HepG2 (cell line): ENCODE data around the gene SLC1A3. TPM values are rescaled to one million over a fixed set of nuclear protein-coding genes. Genes with fewer than 3 reads are reported as not detected.

Experiments used
- ATAC-seq: fragments of 200-7000 bp; cut with Tn5 transposase; 3 replicates; pipeline ENCODE4 v1.9.1; 2020; ENCODE audit warnings: mild to moderate bottlenecking, moderate library complexity
- BruUV-seq: library from RNA; stranded (reverse); fragments of 400-500 nt; replicated peaks from 2 replicates; lab custom pipeline; 2021; lab: Mats Ljungman, UMichigan
- CTCF ChIA-PET: fragments of 300-600 bp; formaldehyde crosslinking; extraction: SDS; loops from one replicate; lab custom pipeline; 2021; ENCODE audit warnings: low total read pairs, inconsistent platforms, low intra/inter-chr PET ratio; lab: Yijun Ruan, JAX
- POLR2A ChIA-PET: fragments of 350-600 bp; sonication (Branson Sonifier 250); formaldehyde crosslinking; loops from one replicate; lab custom pipeline; 2020; ENCODE audit warnings: antibody characterized with exemption, inconsistent platforms; lab: Yijun Ruan, JAX
- DNase-seq: peaks from one replicate; pipeline ENCODE4 v3.0.0-alpha.2; 2015; ENCODE audit warnings: low spot score
- FAIRE-seq: peaks from 3 replicates; lab custom pipeline; 2011; peaks lifted over from hg19 to GRCh38; lab: Jason Lieb, UNC
- H2AFZ ChIP-seq: one replicate; pipeline ENCODE4 v1.6.1; 2011; ENCODE audit warnings: low read length, inconsistent platforms
- H3K27ac ChIP-seq: fragments of 300-600 bp; 3 replicates; pipeline ENCODE4 v1.8.0; 2011; ENCODE audit warnings: mixed run types, mild to moderate bottlenecking, mixed read lengths, low read length, inconsistent platforms; ENCODE audit not compliant: insufficient read depth; ENCODE audit errors: extremely low read length
- H3K27me3 ChIP-seq, 2 experiments: fragments of 200-600 bp in 1 of 2; 2 replicates in 1 of 2; 3 replicates in 1 of 2; pipeline versions ENCODE4 v1.6.0 to v1.8.0; 2011; ENCODE audit warnings: low read length in 2 of 2, mild to moderate bottlenecking in 2 of 2, moderate library complexity in 2 of 2, inconsistent platforms in 1 of 2; ENCODE audit not compliant: insufficient read depth in 2 of 2, control insufficient read depth in 1 of 2
- H3K36me3 ChIP-seq, 2 experiments: fragments of 200-600 bp in 1 of 2; replicated peaks in 1 of 2; 2 replicates in 1 of 2; 3 replicates in 1 of 2; pipeline versions ENCODE4 v1.5.1 to v1.8.0; 2011; ENCODE audit warnings: low read length in 2 of 2, inconsistent platforms in 1 of 2; ENCODE audit not compliant: insufficient read depth in 2 of 2, control insufficient read depth in 1 of 2
- H3K4me1 ChIP-seq: 2 replicates; pipeline ENCODE4 v1.5.1; 2012; ENCODE audit warnings: low read length, inconsistent platforms; ENCODE audit not compliant: insufficient read depth
- H3K4me2 ChIP-seq: 2 replicates; pipeline ENCODE4 v1.6.0; 2011; ENCODE audit warnings: low read depth, low read length, inconsistent platforms
- H3K4me3 ChIP-seq, 3 experiments: fragments of 200-600 bp in 1 of 3; sonication (generic), shearing (Covaris generic) in 1 of 3; replicated peaks in 1 of 3; 2 replicates each; pipeline ENCODE4 v1.5.1; 2011 to 2016; ENCODE audit warnings: low read length in 3 of 3, inconsistent platforms in 2 of 3, low read depth in 2 of 3, mild to moderate bottlenecking in 2 of 3, control low read depth in 1 of 3, mixed read lengths in 1 of 3; ENCODE audit not compliant: insufficient read depth in 1 of 3
- H3K79me2 ChIP-seq: one replicate; pipeline ENCODE4 v1.6.1; 2011; ENCODE audit warnings: low read length, inconsistent platforms; ENCODE audit not compliant: insufficient read depth
- H3K9ac ChIP-seq: 2 replicates; pipeline ENCODE4 v1.6.0; 2011; ENCODE audit warnings: mild to moderate bottlenecking, low read depth, low read length, inconsistent platforms; ENCODE audit not compliant: insufficient read depth
- H3K9me3 ChIP-seq: 2 replicates; pipeline ENCODE4 v1.5.1; 2012; ENCODE audit warnings: mild to moderate bottlenecking, low read length
- H4K20me1 ChIP-seq: 2 replicates; pipeline ENCODE4 v1.6.0; 2011; ENCODE audit warnings: inconsistent platforms, mild to moderate bottlenecking, low read length, moderate library complexity; ENCODE audit not compliant: insufficient read depth
- ARNT2 ChIP-seq: sonication (generic); formaldehyde crosslinking; IDR thresholded peaks from 2 replicates; pipeline ENCODE4 v1.8.0; 2022; ENCODE audit warnings: mild to moderate bottlenecking, low read depth, missing genetic modification reagents, moderate library complexity
- RARA ChIP-seq: IDR thresholded peaks from 2 replicates; pipeline ENCODE4 v1.6.1; 2016; ENCODE audit warnings: missing genetic modification reagents, missing compliant biosample characterization
- REL ChIP-seq: sonication (generic); formaldehyde crosslinking; conservative IDR thresholded peaks from 2 replicates; pipeline ENCODE4 v1.8.0; 2022; ENCODE audit warnings: mild to moderate bottlenecking, missing genetic modification reagents, moderate library complexity
- SMAD3 ChIP-seq: sonication (generic); formaldehyde crosslinking; IDR thresholded peaks from 2 replicates; pipeline ENCODE4 v1.4.0; 2020; ENCODE audit warnings: missing genetic modification reagents
- XBP1 ChIP-seq: sonication (generic); formaldehyde crosslinking; IDR thresholded peaks from 2 replicates; pipeline ENCODE4 v1.5.0; 2020; ENCODE audit warnings: missing genetic modification reagents
- WGBS: methylation state at CpG from one replicate; pipeline ENCODE4 v1.1.6; 2017; ENCODE audit warnings: low lambda C conversion rate; 5-methylcytosine and 5-hydroxymethylcytosine counted together
- in situ Hi-C: cut with HindIII; loops from 2 replicates; pipeline ENCODE4 v1.10.0; 2017; ENCODE audit warnings: low pct_unique_long_range_greater_than_20kb; ENCODE audit not compliant: extremely low pct_ligation_motif_present
- intact Hi-C: fragments of 100-400 bp; cut with micrococcal nuclease; formaldehyde crosslinking; loops from one replicate; pipeline ENCODE4 v1.10.0; 2022; ENCODE audit not compliant: unreplicated experiment
- polyA plus RNA-seq, 8 experiments: library from polyadenylated mRNA; depleted of rRNA in 3 of 8; stranded (reverse) in 7 of 8; unstranded in 1 of 8; fragments of >200 nt; fragmentation: Illumina TruSeq in 4 of 8; extraction: Trizol in 4 of 8; gene quantifications; 2 replicates each; pipeline versions ENCODE4 v1.2.1 to v1.2.3, GENCODE V29; 2011 to 2016; ENCODE audit warnings: low read depth in 4 of 8, missing spikeins in 1 of 8, mixed read lengths in 1 of 8; ENCODE audit not compliant: insufficient read depth in 1 of 8
- total RNA-seq, 5 experiments: library from RNA; depleted of rRNA; stranded (reverse); fragments of >200 nt; fragmentation: Illumina TruSeq; extraction: Trizol; gene quantifications; 2 replicates each; pipeline ENCODE4 v1.2.3, GENCODE V29; 2016; ENCODE audit warnings: low read depth in 1 of 5
- TF ChIP-seq, protein P1 (sequence below): sonication (generic); formaldehyde crosslinking; IDR thresholded peaks from 2 replicates; pipeline ENCODE4 v1.8.1; 2023; ENCODE audit warnings: mild to moderate bottlenecking, missing genetic modification reagents
- TF ChIP-seq, protein P2 (sequence below), 2 experiments: IDR thresholded peaks; 2 replicates each; pipeline ENCODE4 v1.6.1; 2011 to 2012; ENCODE audit warnings: low read length in 2 of 2, borderline replicate concordance in 1 of 2, low read depth in 1 of 2, mild to moderate bottlenecking in 1 of 2, moderate library complexity in 1 of 2

Gene SLC1A3
- total and polyA plus RNA-seq, 2 of the 13 experiments (the other 11 are each of a cell fraction or from before 2014, with no cell fraction given) = 0.09 TPM; not detected in 1

DNA sequence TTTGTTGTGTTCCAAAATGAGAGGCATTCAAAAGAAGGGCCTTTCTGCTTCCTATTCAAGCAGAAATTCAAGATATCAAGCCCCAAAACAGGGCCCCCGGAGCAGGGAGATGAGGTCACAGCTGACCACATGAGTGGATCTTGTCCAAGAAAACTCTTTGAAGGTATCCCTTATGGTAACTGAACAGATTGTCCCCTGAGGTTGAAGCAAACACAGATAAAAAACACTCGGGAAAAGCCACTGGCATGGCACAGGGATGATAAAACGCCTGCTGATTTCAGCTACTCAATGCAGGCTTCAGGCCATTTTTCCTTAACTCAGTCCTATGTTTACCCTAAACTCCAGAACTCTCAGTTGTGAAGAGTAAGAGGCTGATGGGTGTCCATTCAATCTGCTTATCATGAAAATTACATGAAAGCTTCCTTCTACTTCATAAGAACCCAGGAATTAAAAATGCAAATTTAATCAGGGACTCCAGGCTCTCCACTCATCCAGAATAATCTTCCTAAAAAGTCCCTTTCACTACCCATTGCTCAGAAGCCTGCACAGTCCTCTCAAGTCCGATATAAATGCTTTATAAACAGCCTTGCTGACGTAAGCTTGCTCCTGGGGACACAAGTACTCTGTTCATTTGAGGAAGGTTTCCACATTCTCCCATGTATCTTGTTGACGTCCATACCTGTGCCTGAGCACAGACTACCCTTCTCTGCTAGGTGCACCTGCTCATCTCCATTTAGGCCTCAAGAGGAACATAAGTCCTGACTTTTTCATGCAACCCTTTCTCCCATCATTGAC, 35.9 kb upstream of the SLC1A3 start (continued):
- TF ChIP-seq, protein P1, sequence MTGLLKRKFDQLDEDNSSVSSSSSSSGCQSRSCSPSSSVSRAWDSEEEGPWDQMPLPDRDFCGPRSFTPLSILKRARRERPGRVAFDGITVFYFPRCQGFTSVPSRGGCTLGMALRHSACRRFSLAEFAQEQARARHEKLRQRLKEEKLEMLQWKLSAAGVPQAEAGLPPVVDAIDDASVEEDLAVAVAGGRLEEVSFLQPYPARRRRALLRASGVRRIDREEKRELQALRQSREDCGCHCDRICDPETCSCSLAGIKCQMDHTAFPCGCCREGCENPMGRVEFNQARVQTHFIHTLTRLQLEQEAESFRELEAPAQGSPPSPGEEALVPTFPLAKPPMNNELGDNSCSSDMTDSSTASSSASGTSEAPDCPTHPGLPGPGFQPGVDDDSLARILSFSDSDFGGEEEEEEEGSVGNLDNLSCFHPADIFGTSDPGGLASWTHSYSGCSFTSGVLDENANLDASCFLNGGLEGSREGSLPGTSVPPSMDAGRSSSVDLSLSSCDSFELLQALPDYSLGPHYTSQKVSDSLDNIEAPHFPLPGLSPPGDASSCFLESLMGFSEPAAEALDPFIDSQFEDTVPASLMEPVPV (CRISPR knock-in tag) = no peak

DNA sequence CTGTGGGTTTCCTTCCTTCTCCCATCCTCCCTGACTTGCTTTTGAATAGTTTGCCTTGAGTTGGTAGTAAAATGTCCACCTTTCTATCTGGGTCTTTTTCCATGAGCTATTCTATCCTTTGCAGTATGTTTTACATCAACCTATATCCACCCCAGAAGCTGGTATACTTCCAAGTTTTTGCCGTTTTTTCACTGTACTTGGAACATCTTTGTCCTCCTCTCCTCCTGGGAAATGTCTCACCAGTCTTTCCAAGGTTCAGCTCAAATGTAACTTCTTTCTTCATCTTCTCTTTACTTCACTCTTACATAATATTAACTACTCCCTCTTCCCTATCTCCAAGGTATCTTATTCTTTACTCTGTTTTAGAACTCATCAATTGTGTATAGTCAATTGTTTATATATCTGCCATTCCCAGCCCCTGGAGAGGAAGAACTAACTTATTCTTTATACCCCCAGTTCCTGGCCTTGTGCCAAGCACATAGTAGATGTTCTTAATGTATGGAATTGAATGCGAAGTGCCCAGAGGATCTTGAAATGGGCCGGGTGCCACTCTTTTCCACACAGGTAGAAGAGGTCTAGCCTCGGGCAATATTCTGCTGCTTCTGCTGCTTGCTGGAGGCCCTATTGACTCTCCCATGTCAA, 34.9 kb upstream of the SLC1A3 start:
- no TSS peak for BruUV-seq
- POLR2A ChIA-PET = no interaction called here
- H2AFZ ChIP-seq = peak overlapping the region; percentile 17
- 23% methylated on average over 4 of the region's 4 CpGs for WGBS
- no peaks in the 10 kb centered on the region for H3K27me3 ChIP-seq
- H3K79me2 ChIP-seq = no peaks in the 10 kb centered on the region
- no peak overlapping the region for H3K4me2 ChIP-seq
- no peak for ATAC-seq
- TF ChIP-seq, protein P2, sequence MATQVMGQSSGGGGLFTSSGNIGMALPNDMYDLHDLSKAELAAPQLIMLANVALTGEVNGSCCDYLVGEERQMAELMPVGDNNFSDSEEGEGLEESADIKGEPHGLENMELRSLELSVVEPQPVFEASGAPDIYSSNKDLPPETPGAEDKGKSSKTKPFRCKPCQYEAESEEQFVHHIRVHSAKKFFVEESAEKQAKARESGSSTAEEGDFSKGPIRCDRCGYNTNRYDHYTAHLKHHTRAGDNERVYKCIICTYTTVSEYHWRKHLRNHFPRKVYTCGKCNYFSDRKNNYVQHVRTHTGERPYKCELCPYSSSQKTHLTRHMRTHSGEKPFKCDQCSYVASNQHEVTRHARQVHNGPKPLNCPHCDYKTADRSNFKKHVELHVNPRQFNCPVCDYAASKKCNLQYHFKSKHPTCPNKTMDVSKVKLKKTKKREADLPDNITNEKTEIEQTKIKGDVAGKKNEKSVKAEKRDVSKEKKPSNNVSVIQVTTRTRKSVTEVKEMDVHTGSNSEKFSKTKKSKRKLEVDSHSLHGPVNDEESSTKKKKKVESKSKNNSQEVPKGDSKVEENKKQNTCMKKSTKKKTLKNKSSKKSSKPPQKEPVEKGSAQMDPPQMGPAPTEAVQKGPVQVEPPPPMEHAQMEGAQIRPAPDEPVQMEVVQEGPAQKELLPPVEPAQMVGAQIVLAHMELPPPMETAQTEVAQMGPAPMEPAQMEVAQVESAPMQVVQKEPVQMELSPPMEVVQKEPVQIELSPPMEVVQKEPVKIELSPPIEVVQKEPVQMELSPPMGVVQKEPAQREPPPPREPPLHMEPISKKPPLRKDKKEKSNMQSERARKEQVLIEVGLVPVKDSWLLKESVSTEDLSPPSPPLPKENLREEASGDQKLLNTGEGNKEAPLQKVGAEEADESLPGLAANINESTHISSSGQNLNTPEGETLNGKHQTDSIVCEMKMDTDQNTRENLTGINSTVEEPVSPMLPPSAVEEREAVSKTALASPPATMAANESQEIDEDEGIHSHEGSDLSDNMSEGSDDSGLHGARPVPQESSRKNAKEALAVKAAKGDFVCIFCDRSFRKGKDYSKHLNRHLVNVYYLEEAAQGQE (IDR thresholded peaks at IDR 0.05; ENCODE audit: borderline replicate concordance in 1 of 2, low read depth in 1 of 2, low read length in 2 of 2) = no peak
- TF ChIP-seq RARA (CRISPR knock-in tag) (no peak), ARNT2 (CRISPR knock-in tag) (no peak), SMAD3 (no peak), REL (CRISPR knock-in tag) (no peak), XBP1 (no peak)
- intact Hi-C loops (no loop called here), in situ Hi-C loops (no loop called here)
- H3K36me3 ChIP-seq = no peaks in the 10 kb centered on the region
- DNase-seq = no peak
- CTCF ChIA-PET = no interaction called here
- no peaks in the 10 kb centered on the region for H3K9me3 ChIP-seq
- no peak overlapping the region for H3K27ac ChIP-seq
- FAIRE-seq = no peak
- no peak overlapping the region for H3K9ac ChIP-seq
- H3K4me1 ChIP-seq = no peaks in the 10 kb centered on the region
- no peaks in the 10 kb centered on the region for H4K20me1 ChIP-seq
- no peak overlapping the region for H3K4me3 ChIP-seq
